Measurements from ENCODE around the gene KPNB1. TPM values are rescaled to one million over a fixed set of nuclear protein-coding genes. Genes with fewer than 3 reads are reported as not detected.
A peak's percentile ranks its signal among the peaks of the same experiment; 100 is the strongest.

The KPNB1 gene
- polyA plus RNA-seq (ENCODE audit: insufficient read length in 4 of 4): 100 to 1,000 TPM; 177 to 273 (median 248) TPM

DNA sequence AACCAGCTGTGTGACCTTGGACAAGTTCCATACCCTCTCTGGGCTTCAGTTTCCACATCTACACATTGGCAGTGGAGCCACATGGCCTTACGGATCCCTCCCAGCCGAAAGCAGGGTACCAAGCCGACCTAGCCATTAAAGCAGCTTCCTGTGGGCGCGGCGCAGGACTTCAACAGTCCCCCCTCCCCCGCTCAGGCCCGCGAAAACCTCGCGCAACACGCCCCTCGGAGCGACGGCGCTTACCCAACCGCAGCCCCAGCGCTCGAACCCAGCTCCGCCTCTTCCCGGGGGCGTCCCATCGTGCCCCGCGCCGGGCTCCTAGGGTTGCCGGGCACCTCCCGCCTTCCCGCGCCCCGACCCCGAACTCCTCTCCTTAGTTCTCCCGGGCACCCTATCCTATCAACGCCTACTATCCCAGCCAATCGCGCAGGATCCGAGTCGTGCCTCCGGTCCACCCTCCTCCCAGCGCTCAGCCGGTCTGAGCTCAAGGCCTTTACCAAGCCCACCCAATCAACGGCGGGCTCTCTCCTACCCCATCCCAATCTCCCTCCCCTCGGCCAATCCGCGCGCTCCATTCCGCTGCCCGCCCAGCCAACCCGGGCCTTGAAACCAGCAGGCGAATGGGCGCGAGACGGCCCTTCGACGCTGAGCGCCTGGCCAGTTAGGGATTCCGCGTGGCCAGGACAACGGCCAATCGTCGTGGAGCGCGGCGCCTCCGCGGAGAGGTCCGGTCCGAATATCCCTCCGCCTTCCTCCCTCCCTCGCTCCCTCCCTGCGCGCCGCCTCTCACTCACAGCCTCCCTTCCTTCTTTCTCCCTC lies at the start of gene KPNB1:
Gene KPNB1 (plus strand): TSS at position 767 of the 819 bp plus-strand sequence. CDS start 326 bp downstream, outside the sequence.
- DNase-seq (ENCODE audit: low read depth in 4 of 4, low spot score in 3 of 4): peak; percentile 97 to 99 (median 99)

DNA sequence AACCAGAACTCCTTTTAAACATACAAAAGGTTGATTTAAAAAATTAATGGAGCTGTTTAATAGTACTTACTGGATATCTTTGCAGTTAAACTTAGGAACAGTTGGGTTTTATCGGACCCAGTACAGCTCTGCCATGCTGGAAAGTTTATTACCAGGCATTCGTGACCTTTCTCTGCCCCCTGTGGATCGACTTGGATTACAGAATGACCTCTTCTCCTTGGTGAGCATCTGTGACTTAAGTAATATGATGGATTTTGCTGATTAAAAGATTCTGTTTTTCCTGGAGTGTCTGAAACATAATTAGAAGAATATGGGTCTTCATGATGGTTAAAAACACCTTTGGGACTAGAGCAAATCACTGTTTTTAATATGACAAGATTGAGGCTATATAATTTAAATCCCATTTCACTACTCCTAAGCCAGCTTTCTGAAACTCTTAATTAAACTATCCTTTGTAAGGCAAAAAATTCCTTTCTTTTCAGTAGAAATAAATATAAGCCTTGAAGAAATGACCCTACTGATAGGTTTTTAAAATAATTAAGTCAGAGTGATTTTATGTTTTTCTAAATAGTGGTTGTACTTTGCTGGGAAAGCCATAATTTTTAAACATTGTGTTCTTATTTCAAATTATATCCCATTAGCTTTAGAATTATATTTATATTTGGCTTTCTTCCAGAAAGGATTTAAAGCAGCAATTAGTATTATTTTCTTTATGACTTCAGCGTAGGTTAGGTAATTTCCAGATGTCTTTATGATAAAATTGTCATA lies 45.7 kb upstream of the KPNB1 start:
- DNase-seq (ENCODE audit: low read depth in 4 of 4, low spot score in 3 of 4): no peak

- DNase-seq (ENCODE audit: low read depth in 4 of 4, low spot score in 3 of 4): no peak
Observed at GRCh38 chr17:47604598-47604927, 45.2 kb upstream of the KPNB1 start.

GRCh38 chr17:47605011-47605410 lies 44.7 kb upstream of the KPNB1 start:
- DNase-seq (ENCODE audit: low read depth in 4 of 4, low spot score in 3 of 4): no peak

GRCh38 chr17:47607481-47607880 lies 42.2 kb upstream of the KPNB1 start:
- DNase-seq (ENCODE audit: low read depth in 4 of 4, low spot score in 3 of 4): no peak

- DNase-seq (ENCODE audit: low read depth in 4 of 4, low spot score in 3 of 4): no peak
Observed at GRCh38 chr17:47611372-47612350, 38.1 kb upstream of the KPNB1 start.

DNA sequence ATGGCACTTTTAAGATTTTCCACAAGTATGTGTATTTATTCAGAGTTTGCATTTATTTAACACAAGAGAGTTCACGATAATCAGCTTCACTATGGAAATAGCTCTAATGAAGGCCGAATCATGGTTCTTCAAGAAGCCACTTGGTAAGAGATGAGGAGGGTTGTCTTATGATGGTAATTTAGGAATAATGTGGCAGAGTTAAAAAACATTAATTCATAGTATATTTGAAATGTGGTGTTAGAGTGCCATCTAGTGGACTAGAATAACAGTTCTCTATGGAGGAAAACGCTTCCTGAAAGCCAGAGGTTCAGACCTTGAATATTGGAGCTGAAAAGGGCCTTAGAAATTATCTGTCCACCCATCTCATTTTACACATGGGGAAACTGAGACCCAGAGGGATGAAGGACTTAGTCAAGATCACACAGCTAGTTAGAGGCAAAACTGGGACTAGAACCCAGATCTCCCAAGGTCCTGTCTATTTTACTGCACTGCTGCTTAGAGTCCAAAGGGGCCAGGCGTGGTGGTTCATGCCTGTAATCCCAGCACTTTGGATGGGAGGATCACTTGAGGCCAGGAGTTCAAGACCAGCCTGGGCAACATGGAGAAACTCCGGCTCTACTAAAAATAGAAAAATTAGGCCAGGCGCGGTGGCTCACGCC lies 33.8 kb upstream of the KPNB1 start:
- peak in 2 of 4 donors; percentile 16 to 28 for DNase-seq (ENCODE audit: low read depth in 4 of 4, low spot score in 3 of 4)

DNA sequence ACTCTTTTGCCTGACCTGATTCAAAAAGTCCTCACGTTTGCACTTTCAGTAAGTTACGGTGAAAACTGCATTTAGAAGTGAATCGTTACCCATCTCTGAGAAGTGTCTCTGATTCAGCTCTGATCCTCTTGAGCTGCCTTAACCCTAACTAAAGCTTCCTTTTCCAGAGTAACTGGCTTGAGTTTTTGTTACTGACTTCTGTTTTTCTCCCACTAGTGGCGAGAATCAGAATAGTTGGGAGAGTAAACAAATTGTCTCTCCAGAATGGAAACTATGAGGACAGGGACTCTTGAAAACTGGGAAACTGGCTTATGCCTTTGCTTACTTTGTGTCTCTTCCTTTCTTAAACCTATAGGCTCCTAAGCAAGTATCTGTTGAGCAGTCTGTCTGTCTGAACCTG lies 31.3 kb upstream of the KPNB1 start:
- DNase-seq (ENCODE audit: low read depth in 4 of 4, low spot score in 3 of 4): no peak

DNA sequence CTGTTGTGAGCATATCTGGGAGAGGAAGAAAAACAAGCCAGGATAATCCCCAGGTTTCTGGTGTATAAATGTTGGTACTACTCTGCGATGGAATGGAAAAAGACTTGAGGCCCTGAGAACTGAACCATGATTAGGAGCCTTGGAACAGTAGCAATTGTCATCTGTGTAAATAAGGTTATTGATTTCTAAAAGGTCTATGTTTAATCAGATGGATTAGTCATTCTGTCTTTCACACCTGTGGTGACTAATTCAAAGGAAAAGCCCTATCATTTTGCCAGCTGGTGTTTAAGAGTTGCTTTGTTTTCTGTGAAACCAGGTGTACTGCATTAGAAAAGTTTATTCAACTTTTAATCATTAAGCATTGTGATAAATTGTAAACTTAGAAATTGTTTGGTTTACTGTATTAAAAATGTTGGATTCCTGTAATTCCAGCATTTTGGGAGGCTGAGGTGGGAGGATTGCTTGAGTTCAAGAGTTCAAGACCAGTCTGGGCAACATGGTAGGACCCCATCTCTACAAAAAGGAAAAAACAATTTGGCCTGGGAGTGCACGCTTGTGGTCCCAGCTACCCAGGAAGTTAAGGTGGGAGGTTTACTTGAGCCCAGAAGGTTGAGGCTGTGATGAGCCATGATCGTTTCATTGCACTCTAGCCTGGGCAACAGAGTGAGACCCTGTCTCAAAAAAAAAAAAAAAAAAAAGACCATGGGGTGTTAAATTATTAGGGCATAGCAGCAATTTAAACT lies 29.0 kb upstream of the KPNB1 start:
- no peak for DNase-seq (ENCODE audit: low read depth in 4 of 4, low spot score in 3 of 4)

- DNase-seq (ENCODE audit: low read depth in 4 of 4, low spot score in 3 of 4): no peak
Observed at GRCh38 chr17:47621293-47622179, 28.2 kb upstream of the KPNB1 start.

DNA sequence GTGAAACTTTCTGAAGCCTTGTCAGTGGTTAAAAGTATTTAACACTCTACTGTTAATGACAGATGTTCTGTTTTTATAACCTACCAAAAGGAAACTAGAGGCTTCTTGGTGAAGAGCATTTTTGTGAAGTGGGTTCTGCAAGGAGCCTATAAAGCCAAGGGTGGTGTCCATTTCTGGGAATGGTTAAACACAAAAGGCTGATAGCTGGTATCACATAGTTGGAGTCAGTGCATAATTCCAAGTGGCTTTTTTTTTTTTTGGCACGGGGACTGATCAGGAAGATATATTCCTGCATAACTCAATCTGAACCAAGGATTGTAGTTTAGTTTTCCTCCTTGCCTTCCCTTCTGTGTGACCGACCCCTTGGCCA lies 27.6 kb upstream of the KPNB1 start:
- no peak for DNase-seq (ENCODE audit: low read depth in 4 of 4, low spot score in 3 of 4)

DNA sequence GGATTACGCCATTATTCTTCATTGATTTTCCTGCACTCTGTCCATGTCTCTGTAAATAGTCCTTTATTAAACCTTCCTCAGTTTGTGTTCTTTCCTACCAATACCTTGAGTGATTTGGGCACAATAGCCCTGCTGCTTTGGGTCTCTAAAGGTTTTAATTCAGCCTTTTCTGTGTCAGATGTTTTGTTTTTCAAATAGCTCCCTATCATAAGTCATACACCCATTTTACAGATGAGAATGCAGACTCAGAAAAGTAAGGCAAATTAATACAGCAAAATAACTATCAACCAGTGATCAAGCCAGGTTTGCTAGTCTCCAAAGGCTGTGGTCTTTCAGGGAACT lies 25.0 kb upstream of the KPNB1 start:
- DNase-seq (ENCODE audit: low read depth in 4 of 4, low spot score in 3 of 4): no peak

GRCh38 chr17:47628014-47628566 lies 21.6 kb upstream of the KPNB1 start:
- DNase-seq (ENCODE audit: low read depth in 4 of 4, low spot score in 3 of 4): no peak

DNA sequence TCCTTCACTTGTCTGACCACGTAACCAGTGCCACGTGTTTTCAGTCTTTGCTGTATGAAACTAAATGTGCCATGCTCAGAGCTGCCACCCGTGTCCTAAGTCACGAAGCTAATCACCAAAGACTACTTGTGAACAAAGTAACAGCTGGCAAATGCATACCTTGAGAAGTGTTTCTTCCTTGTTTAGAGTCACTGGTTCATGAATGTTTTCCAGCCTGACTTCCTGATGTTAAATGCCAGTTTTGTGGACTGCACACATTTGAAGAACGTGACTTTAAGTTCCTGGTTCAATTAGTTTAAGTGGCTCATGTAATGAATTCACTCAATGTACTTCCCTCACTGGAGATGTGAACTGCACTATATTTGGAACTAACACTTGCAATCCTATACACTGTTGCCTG lies 19.9 kb upstream of the KPNB1 start:
- DNase-seq (ENCODE audit: low read depth in 4 of 4, low spot score in 3 of 4): no peak

DNA sequence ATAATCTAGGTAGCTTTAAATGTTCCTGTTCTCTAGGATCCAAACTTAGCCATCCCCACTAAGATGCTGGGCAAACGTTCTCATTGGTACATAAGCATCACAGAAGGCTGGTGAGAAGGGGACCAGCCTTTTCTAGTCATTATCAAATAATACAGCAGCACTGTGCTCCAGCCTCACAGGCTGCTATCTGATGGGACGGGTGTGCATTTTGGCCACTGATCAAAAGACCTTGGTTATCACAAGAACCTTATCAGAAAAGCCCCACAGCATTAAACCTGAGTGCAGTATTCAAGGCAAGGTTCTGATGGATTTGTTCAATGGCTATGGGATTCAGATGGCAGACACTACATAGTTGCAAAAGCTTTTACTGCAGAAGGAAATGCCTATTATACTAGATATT lies 19.1 kb upstream of the KPNB1 start:
- no peak for DNase-seq (ENCODE audit: low read depth in 4 of 4, low spot score in 3 of 4)

DNA sequence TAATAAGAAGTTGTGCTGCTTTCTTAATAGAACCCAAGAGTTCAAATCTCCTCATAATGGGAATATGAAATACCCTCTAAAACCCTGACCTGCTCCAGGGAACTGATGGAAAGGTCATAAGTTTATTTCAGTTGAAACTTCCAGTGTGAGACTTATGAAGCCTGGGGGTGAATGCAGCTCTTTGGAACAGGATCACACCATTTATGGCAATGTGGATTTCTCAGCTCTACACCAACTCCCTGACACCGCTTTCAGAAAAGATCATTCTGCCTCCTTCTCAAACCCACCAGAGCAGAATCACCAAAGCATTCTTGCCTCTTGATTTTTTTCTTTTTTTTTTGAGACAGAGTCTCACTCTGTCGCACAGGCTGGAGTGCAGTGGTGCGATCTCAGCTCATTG lies 16.7 kb upstream of the KPNB1 start:
- no peak for DNase-seq (ENCODE audit: low read depth in 4 of 4, low spot score in 3 of 4)

DNA sequence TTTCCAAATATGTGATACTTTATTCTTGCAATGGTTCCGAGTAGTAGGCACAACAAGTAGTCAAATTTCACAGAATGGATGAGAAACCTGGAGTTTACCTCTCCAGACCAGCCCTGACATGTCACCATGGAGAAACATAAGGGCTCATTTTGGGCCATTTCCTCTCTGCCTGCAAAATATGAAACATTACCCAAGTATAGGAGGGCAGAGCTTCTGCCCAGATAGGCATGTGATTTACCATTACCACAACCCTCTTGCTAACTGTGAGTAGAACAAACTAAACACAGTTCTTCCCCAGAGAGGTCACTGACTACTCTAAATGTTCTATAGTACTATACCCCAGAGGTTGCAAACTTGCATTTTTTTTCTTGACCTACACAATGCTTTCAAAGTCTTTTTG lies 15.7 kb upstream of the KPNB1 start:
- no peak for DNase-seq (ENCODE audit: low read depth in 4 of 4, low spot score in 3 of 4)

DNA sequence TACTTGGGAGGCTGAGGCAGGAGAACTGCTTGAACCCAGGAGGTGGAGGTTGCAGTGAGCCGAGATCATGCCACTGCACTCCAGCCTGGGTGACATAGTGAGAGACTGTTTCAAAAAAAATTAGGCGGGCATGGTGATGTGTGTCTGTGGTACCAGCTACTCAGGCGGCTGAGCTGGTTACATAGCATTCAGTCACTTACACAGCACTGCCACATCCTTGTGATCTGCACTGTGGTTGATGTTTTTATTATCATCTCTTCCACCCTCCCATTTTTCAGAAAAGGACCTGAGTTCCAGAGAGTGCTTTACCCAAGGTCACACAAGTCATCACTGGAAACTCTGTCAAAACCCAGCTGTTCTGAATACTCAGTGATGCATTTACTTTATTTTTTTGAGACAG lies 14.8 kb upstream of the KPNB1 start:
- DNase-seq (ENCODE audit: low read depth in 4 of 4, low spot score in 3 of 4): no peak

GRCh38 chr17:47635734-47636133 lies 14.0 kb upstream of the KPNB1 start:
- no peak for DNase-seq (ENCODE audit: low read depth in 4 of 4, low spot score in 3 of 4)
